Panc1 (cell line): ENCODE results near the gene PCED1B. TPM values are rescaled to one million over a fixed set of nuclear protein-coding genes. Genes with fewer than 3 reads are reported as not detected.

ENCODE experiments used
- ATAC-seq: fragments of 200-7000 bp; cut with Tn5 transposase; 2 replicates; pipeline ENCODE4 v1.9.1; 2020; ENCODE audit warnings: mild to moderate bottlenecking, moderate library complexity
- BruUV-seq: library from RNA; stranded (reverse); fragments of 400-500 nt; replicated peaks from 2 replicates; lab custom pipeline; 2021; lab: Mats Ljungman, UMichigan
- CTCF ChIA-PET: fragments of 300-600 bp; sonication (Branson Sonifier 250); formaldehyde crosslinking; loops from one replicate; lab custom pipeline; 2022; ENCODE audit warnings: antibody characterized with exemption; lab: Charles Lee
- POLR2A ChIA-PET: fragments of 300-600 bp; sonication (Branson Sonifier 250); formaldehyde crosslinking; loops from one replicate; lab custom pipeline; 2022; ENCODE audit warnings: antibody characterized with exemption; lab: Charles Lee
- DNase-seq: peaks from one replicate; pipeline ENCODE4 v3.0.0-alpha.2; 2010; ENCODE audit warnings: low read depth, low spot score
- H3K27ac ChIP-seq: 2 replicates; pipeline ENCODE4 v1.5.1; 2011; ENCODE audit warnings: mild to moderate bottlenecking, low read length, inconsistent platforms
- H3K27me3 ChIP-seq: fragments of 200-500 bp; sonication (Bioruptor generic); 2 replicates; pipeline ENCODE4 v1.6.0; 2014; ENCODE audit warnings: low read length, inconsistent platforms; ENCODE audit not compliant: control insufficient read depth, insufficient read depth
- H3K36me3 ChIP-seq: fragments of 200-500 bp; sonication (Bioruptor generic); 2 replicates; pipeline ENCODE4 v1.5.1; 2014; ENCODE audit warnings: inconsistent platforms, mild to moderate bottlenecking, low read length, moderate library complexity; ENCODE audit not compliant: control insufficient read depth, insufficient read depth
- H3K4me1 ChIP-seq: 2 replicates; pipeline ENCODE4 v1.5.1; 2011; ENCODE audit warnings: inconsistent platforms, mild to moderate bottlenecking, low read length, moderate library complexity; ENCODE audit not compliant: control insufficient read depth, insufficient read depth
- H3K4me3 ChIP-seq, 2 experiments: 2 replicates each; pipeline ENCODE4 v1.5.1; 2011 to 2012; ENCODE audit warnings: low read depth in 2 of 2, low read length in 2 of 2, mild to moderate bottlenecking in 2 of 2, inconsistent platforms in 1 of 2, moderate library complexity in 1 of 2
- H3K9me3 ChIP-seq: fragments of 200-500 bp; sonication (Bioruptor generic); 2 replicates; pipeline ENCODE4 v1.5.1; 2014; ENCODE audit warnings: low read depth, mild to moderate bottlenecking, inconsistent platforms, low read length, moderate library complexity; ENCODE audit not compliant: control insufficient read depth, insufficient read depth
- POLR2AphosphoS5 ChIP-seq: IDR thresholded peaks from 2 replicates; pipeline ENCODE4 v1.6.1; 2012; ENCODE audit warnings: mild to moderate bottlenecking, low read depth, low read length, moderate library complexity
- SIN3A ChIP-seq: IDR thresholded peaks from 2 replicates; pipeline ENCODE4 v1.6.1; 2012; ENCODE audit warnings: low read depth, mild to moderate bottlenecking, low read length, moderate library complexity, borderline replicate concordance; ENCODE audit not compliant: insufficient read depth
- TCF7L2 ChIP-seq: IDR thresholded peaks from 2 replicates; pipeline ENCODE4 v1.6.1; 2011; ENCODE audit warnings: mild to moderate bottlenecking, low read depth, low read length, inconsistent platforms
- in situ Hi-C: cut with HindIII; loops from 2 replicates; pipeline ENCODE4 v1.10.0; 2016; ENCODE audit warnings: low sequenced_read_pairs, low pct_unique_long_range_greater_than_20kb
- intact Hi-C: fragments of 100-400 bp; cut with micrococcal nuclease; formaldehyde crosslinking; loops from one replicate; pipeline ENCODE4 v1.10.0; 2022; ENCODE audit not compliant: unreplicated experiment
- total RNA-seq: library from RNA; stranded (reverse); gene quantifications from one replicate; pipeline ENCODE4 v1.2.1, GENCODE V29; 2021; ENCODE audit not compliant: unreplicated experiment
- TF ChIP-seq, protein P1 (sequence below): fragments of 450-650 bp; IDR thresholded peaks from 2 replicates; pipeline ENCODE4 v1.5.1; 2017; ENCODE audit warnings: mild to moderate bottlenecking
- TF ChIP-seq, protein P2 (sequence below), 2 experiments: IDR thresholded peaks; 2 replicates each; pipeline ENCODE4 v1.6.1; 2011 to 2012; ENCODE audit warnings: low read depth in 2 of 2, control low read depth in 1 of 2, low read length in 1 of 2, mild to moderate bottlenecking in 1 of 2, moderate library complexity in 1 of 2; ENCODE audit not compliant: insufficient read depth in 1 of 2

Gene PCED1B
- total RNA-seq, 1 experiment from 2014 or later = 0.82 TPM

DNA sequence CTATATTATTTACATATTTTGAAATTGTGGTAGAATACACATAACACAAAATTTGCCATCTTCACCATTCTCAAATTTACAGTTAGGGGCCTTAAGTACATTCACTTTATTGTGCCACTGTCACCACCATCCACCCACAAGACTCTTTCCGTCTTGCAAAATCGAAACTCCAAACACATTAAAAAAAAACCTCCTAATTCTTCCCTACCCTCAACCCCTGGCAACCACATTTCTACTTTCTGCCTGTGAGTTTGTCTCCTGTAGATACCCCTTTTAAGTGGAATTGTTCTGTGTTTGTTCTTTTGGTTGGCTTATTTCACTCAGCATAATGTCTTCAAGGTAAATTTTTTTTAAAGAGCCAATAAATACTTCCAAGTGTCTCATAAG is 32.0 kb downstream of the PCED1B start:
- intact Hi-C loops (no loop called here), in situ Hi-C loops (no loop called here)
- ChIA-PET POLR2A (no interaction called here), CTCF (no interaction called here)
- ATAC-seq (no peak), DNase-seq (no peak)
- Histone ChIP-seq H3K27ac (no peak overlapping the region), H3K4me3 (no peak overlapping the region), H3K4me1 (no peaks in the 10 kb centered on the region), H3K9me3 (no peaks in the 10 kb centered on the region), H3K27me3 (no peaks in the 10 kb centered on the region), H3K36me3 (no peaks in the 10 kb centered on the region)
- TF ChIP-seq TCF7L2 = no peak
- no peak for TF ChIP-seq POLR2AphosphoS5
- BruUV-seq = no TSS peak

DNA sequence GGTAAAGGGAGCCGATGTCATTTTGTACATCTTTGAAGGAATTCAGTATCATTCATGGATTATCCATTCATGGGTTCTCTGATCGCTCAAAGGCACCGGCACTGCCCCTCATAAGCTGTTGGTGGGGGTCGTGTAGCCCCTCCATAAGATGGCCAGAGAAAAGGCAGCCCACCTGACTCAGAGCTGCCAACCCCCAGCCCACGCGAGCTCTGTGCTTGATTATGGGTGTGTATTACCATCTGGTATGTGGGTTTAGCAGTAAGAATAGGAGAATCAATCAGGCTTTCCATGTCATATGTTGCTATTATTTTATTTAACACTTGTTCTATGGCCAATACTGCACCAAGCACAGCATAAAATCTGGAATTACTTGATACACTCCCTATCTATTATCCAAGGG is 32.4 kb downstream of the PCED1B start:
- no peak overlapping the region for H3K27ac ChIP-seq
- ATAC-seq (no peak), DNase-seq (no peak)
- intact Hi-C loops (no loop called here), in situ Hi-C loops (no loop called here)
- H3K36me3 ChIP-seq = no peaks in the 10 kb centered on the region
- ChIA-PET CTCF (no interaction called here), POLR2A (no interaction called here)
- no TSS peak for BruUV-seq
- no peak for TF ChIP-seq TCF7L2
- TF ChIP-seq, protein P1, sequence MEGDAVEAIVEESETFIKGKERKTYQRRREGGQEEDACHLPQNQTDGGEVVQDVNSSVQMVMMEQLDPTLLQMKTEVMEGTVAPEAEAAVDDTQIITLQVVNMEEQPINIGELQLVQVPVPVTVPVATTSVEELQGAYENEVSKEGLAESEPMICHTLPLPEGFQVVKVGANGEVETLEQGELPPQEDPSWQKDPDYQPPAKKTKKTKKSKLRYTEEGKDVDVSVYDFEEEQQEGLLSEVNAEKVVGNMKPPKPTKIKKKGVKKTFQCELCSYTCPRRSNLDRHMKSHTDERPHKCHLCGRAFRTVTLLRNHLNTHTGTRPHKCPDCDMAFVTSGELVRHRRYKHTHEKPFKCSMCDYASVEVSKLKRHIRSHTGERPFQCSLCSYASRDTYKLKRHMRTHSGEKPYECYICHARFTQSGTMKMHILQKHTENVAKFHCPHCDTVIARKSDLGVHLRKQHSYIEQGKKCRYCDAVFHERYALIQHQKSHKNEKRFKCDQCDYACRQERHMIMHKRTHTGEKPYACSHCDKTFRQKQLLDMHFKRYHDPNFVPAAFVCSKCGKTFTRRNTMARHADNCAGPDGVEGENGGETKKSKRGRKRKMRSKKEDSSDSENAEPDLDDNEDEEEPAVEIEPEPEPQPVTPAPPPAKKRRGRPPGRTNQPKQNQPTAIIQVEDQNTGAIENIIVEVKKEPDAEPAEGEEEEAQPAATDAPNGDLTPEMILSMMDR = no peak
- TF ChIP-seq, protein P2, sequence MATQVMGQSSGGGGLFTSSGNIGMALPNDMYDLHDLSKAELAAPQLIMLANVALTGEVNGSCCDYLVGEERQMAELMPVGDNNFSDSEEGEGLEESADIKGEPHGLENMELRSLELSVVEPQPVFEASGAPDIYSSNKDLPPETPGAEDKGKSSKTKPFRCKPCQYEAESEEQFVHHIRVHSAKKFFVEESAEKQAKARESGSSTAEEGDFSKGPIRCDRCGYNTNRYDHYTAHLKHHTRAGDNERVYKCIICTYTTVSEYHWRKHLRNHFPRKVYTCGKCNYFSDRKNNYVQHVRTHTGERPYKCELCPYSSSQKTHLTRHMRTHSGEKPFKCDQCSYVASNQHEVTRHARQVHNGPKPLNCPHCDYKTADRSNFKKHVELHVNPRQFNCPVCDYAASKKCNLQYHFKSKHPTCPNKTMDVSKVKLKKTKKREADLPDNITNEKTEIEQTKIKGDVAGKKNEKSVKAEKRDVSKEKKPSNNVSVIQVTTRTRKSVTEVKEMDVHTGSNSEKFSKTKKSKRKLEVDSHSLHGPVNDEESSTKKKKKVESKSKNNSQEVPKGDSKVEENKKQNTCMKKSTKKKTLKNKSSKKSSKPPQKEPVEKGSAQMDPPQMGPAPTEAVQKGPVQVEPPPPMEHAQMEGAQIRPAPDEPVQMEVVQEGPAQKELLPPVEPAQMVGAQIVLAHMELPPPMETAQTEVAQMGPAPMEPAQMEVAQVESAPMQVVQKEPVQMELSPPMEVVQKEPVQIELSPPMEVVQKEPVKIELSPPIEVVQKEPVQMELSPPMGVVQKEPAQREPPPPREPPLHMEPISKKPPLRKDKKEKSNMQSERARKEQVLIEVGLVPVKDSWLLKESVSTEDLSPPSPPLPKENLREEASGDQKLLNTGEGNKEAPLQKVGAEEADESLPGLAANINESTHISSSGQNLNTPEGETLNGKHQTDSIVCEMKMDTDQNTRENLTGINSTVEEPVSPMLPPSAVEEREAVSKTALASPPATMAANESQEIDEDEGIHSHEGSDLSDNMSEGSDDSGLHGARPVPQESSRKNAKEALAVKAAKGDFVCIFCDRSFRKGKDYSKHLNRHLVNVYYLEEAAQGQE (IDR thresholded peaks at IDR 0.05; ENCODE audit: insufficient read depth in 1 of 2, low read depth in 2 of 2, low read length in 1 of 2) = no peak
- no peak for TF ChIP-seq SIN3A
- TF ChIP-seq POLR2AphosphoS5 = no peak
- H3K4me1 ChIP-seq = no peaks in the 10 kb centered on the region
- H3K9me3 ChIP-seq = no peaks in the 10 kb centered on the region
- no peaks in the 10 kb centered on the region for H3K27me3 ChIP-seq
- no peak overlapping the region for H3K4me3 ChIP-seq

DNA sequence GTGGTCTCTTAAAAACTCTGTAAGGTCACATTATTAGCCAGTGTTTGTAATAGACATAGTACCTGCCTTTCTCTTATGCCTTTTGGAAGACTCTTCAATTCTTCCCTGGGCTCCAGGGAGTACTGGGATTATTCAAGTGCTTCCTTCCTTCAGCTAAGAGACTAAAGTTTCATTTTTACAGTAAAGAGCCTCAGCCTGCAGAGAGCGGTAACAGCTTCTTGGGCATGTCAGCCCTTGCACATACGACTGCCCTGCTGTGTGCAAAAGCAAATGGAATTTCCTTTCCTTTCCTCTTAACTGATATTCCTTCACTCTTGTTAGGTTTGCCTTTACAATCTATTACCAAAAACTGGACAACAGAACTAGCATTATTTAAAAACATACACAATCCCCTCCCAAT is 33.3 kb downstream of the PCED1B start:
- CTCF ChIA-PET = no interaction called here
- POLR2A ChIA-PET = no interaction called here

More for the DNA sequence above, 33.3 kb downstream of the PCED1B start:
- H3K4me3 ChIP-seq = no peak overlapping the region
- H3K27me3 ChIP-seq = no peaks in the 10 kb centered on the region
- TF ChIP-seq, protein P2 (IDR thresholded peaks at IDR 0.05; ENCODE audit: insufficient read depth in 1 of 2, low read depth in 2 of 2, low read length in 1 of 2) = no peak
- TF ChIP-seq POLR2AphosphoS5 (no peak), TCF7L2 (no peak), SIN3A (no peak)
- TF ChIP-seq, protein P1 = no peak
- H3K27ac ChIP-seq = no peak overlapping the region
- no peaks in the 10 kb centered on the region for H3K4me1 ChIP-seq
- intact Hi-C loops = no loop called here
- ATAC-seq (no peak), DNase-seq (no peak)
- no peaks in the 10 kb centered on the region for H3K36me3 ChIP-seq
- H3K9me3 ChIP-seq = no peaks in the 10 kb centered on the region
- no TSS peak for BruUV-seq
- in situ Hi-C loops = no loop called here
